Measurements from ENCODE around the gene B3GNT4.

GRCh38 chr12:122230798-122231197, 27.3 kb downstream of the B3GNT4 start:
- TF ChIP-seq TCF4 (CRISPR knock-in tag; IDR thresholded peaks at IDR 0.05; ENCODE audit: borderline replicate concordance), result no peak
- no peak for TF ChIP-seq ARNTL (CRISPR knock-in tag; IDR thresholded peaks at IDR 0.05; ENCODE audit: borderline replicate concordance, low read depth)
- TF ChIP-seq ESRRG (CRISPR knock-in tag; IDR thresholded peaks at IDR 0.05), result no peak
- TF ChIP-seq TOX (CRISPR knock-in tag; IDR thresholded peaks at IDR 0.05; ENCODE audit: borderline replicate concordance), result no peak
- no peak for TF ChIP-seq PATZ1 (CRISPR knock-in tag; IDR thresholded peaks at IDR 0.05; ENCODE audit: borderline replicate concordance)
- TF ChIP-seq SNAI2 (CRISPR knock-in tag; IDR thresholded peaks at IDR 0.05), result no peak
- TF ChIP-seq CSDC2 (CRISPR knock-in tag; IDR thresholded peaks at IDR 0.05), result no peak
- no peak for TF ChIP-seq ZFP3 (CRISPR knock-in tag; IDR thresholded peaks at IDR 0.05)
- no peak for TF ChIP-seq OSR1 (CRISPR knock-in tag; IDR thresholded peaks at IDR 0.05)
